DND-41 (cell line): ENCODE results near the gene KLF16.
A peak's percentile ranks its signal among the peaks of the same experiment; 100 is the strongest.

Experiments used
- CTCF ChIP-seq: IDR thresholded peaks from 2 replicates; pipeline ENCODE4 v1.5.1; 2012; ENCODE audit warnings: borderline replicate concordance, low read length, moderate library complexity, mild to moderate bottlenecking; ENCODE audit not compliant: poor library complexity, severe bottlenecking; ENCODE audit errors: extremely low read depth
- EZH2 ChIP-seq: IDR thresholded peaks from 3 replicates; pipeline ENCODE4 v1.6.1; 2012; ENCODE audit warnings: borderline replicate concordance, low read depth, mild to moderate bottlenecking, moderate library complexity, low read length, inconsistent platforms; ENCODE audit not compliant: severe bottlenecking

- TF ChIP-seq CTCF, result peak; percentile 86
- no peak for TF ChIP-seq EZH2
These were observed 50.8 kb downstream of the KLF16 start for GRCh38 chr19:1812426-1813191.
